ENCODE results near the gene GBP3.

DNA sequence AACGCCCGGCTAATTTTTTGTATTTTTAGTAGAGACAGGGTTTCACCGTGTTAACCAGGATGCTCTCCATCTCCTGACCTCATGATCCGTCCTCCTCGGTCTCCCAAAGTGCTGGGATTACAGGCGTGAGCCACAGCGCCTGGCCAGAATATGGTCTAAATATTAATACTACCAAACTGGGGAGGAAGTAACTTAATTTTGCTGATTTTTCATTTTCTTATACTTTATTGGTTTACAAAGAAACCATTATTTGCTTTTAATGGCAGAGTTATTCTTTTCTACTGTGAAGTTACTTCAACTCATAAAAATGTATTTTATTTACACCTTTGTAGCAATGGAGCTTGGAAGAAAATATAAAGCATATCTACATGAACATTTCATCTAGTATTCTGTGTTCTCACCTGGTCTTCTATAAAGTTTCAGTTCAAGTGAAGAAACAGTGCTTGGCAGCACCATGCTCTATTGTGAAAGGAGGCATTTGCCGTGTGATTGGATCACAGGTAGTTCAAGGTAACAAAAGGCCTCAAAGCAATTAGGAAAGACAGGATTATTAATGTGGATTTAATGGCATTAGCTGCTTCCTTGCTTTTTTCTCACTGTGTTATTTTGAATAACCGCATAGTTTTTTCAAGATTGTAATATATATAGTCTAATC, 28.8 kb upstream of the GBP3 start:
- TF ChIP-seq ZNF274 (IDR thresholded peaks at IDR 0.05; ENCODE audit: low read depth, low read length) (no peak), POLR2A (IDR thresholded peaks at IDR 0.05; ENCODE audit: borderline replicate concordance, extremely low read depth, insufficient read depth, insufficient read length) (no peak), RAD21 (IDR thresholded peaks at IDR 0.05; ENCODE audit: low read depth) (no peak), ATF3 (IDR thresholded peaks at IDR 0.05) (no peak)
- TF ChIP-seq, protein P1, sequence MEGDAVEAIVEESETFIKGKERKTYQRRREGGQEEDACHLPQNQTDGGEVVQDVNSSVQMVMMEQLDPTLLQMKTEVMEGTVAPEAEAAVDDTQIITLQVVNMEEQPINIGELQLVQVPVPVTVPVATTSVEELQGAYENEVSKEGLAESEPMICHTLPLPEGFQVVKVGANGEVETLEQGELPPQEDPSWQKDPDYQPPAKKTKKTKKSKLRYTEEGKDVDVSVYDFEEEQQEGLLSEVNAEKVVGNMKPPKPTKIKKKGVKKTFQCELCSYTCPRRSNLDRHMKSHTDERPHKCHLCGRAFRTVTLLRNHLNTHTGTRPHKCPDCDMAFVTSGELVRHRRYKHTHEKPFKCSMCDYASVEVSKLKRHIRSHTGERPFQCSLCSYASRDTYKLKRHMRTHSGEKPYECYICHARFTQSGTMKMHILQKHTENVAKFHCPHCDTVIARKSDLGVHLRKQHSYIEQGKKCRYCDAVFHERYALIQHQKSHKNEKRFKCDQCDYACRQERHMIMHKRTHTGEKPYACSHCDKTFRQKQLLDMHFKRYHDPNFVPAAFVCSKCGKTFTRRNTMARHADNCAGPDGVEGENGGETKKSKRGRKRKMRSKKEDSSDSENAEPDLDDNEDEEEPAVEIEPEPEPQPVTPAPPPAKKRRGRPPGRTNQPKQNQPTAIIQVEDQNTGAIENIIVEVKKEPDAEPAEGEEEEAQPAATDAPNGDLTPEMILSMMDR (IDR thresholded peaks at IDR 0.05 in 2 of 3, conservative IDR thresholded peaks at IDR 0.05 in 1 of 3; ENCODE audit: borderline replicate concordance in 1 of 3, insufficient read depth in 1 of 3, low read depth in 2 of 3, low read length in 2 of 3) = no peak

Measured in HCT116 (cell line).